ENCODE data around the gene FBLN1. TPM values are rescaled to one million over a fixed set of nuclear protein-coding genes. Genes with fewer than 3 reads are reported as not detected.
A peak's percentile ranks its signal among the peaks of the same experiment; 100 is the strongest.

FBLN1 gene
- total and polyA plus RNA-seq, 11 donors = 22.4 to 239 (median 44.7) TPM

GRCh38 chr22:45644714-45645113, 142.0 kb downstream of the FBLN1 start:
- H3K27me3 ChIP-seq = peaks cover 0 to 45% (median 11%) of the 10 kb centered on the region in 9 donors
- intact Hi-C loops (cut with DNase I) = loop anchor here in 9 of 10 donors (1.0 to 10.0 kb wide), 10 partner anchors 66 to 470 kb away; no protein-coding TSS in a partner anchor
- no peak for TF ChIP-seq CTCF (IDR thresholded peaks at IDR 0.05)
- no peak for TF ChIP-seq POLR2A (IDR thresholded peaks at IDR 0.05)
- no peaks in the 10 kb centered on the region for H3K36me3 ChIP-seq
- peaks cover 0 to 9% (median 3%) of the 10 kb centered on the region in 12 donors for H3K4me1 ChIP-seq
- DNase-seq (no peak), ATAC-seq (no peak)
- 75 to 84% (median 81%) methylated on average over 12 of the region's 12 CpGs for WGBS, 4 donors
- H3K27ac ChIP-seq = no peak overlapping the region
- no peak overlapping the region for H3K4me3 ChIP-seq
- H3K9me3 ChIP-seq = no peaks in the 10 kb centered on the region

GRCh38 chr22:45645150-45645525, 142.5 kb downstream of the FBLN1 start:
- DNase-seq = no peak

GRCh38 chr22:45645526-45646414, 143.1 kb downstream of the FBLN1 start:
- H3K27ac ChIP-seq = no peak overlapping the region
- H3K36me3 ChIP-seq = no peaks in the 10 kb centered on the region
- no peaks in the 10 kb centered on the region for H3K9me3 ChIP-seq
- intact Hi-C loops (cut with DNase I) = loop anchor here in 9 of 10 donors (1.0 to 10.0 kb wide), 10 partner anchors 67 to 469 kb away; no protein-coding TSS in a partner anchor
- peaks cover 0 to 47% (median 11%) of the 10 kb centered on the region in 9 donors for H3K27me3 ChIP-seq
- TF ChIP-seq CTCF (IDR thresholded peaks at IDR 0.05) (peak; percentile 89 to 97 (median 92)), POLR2A (IDR thresholded peaks at IDR 0.05) (no peak)
- DNase-seq = peak; percentile 59 to 86 (median 71)
- H3K4me1 ChIP-seq = peaks cover 0 to 9% (median 3%) of the 10 kb centered on the region in 12 donors
- ATAC-seq = peak; percentile 63 to 95 (median 90)
- WGBS, 4 donors = 21 to 49% (median 21%) methylated on average over 24 to 54 of the region's 54 CpGs
- no peak overlapping the region for H3K4me3 ChIP-seq

More at GRCh38 chr22:45645150-45645525, 142.5 kb downstream of the FBLN1 start:
- H3K4me3 ChIP-seq = no peak overlapping the region
- intact Hi-C loops (cut with DNase I) = loop anchor here in 9 of 10 donors (1.0 to 10.0 kb wide), 10 partner anchors 66 to 470 kb away; no protein-coding TSS in a partner anchor
- H3K4me1 ChIP-seq = peaks cover 0 to 9% (median 3%) of the 10 kb centered on the region in 12 donors
- no peak overlapping the region for H3K27ac ChIP-seq
- H3K27me3 ChIP-seq = peaks cover 0 to 46% (median 11%) of the 10 kb centered on the region in 9 donors
- no peaks in the 10 kb centered on the region for H3K9me3 ChIP-seq
- ATAC-seq = no peak
- 31 to 42% (median 36%) methylated on average over 11 to 16 of the region's 16 CpGs for WGBS, 4 donors
- TF ChIP-seq POLR2A (IDR thresholded peaks at IDR 0.05) (no peak), CTCF (IDR thresholded peaks at IDR 0.05) (no peak)
- H3K36me3 ChIP-seq = no peaks in the 10 kb centered on the region
